H1 (cell line): ENCODE measurements around the gene FHL1.

Source experiments
- BRCA1 ChIP-seq: IDR thresholded peaks from 2 replicates; pipeline ENCODE4 v1.6.1; 2012; ENCODE audit warnings: low read depth, low read length, improper control_type of control experiment
- CREB1 ChIP-seq: IDR thresholded peaks from 2 replicates; pipeline ENCODE4 v1.6.1; 2012; ENCODE audit warnings: inconsistent platforms
- GTF2F1 ChIP-seq: IDR thresholded peaks from 2 replicates; pipeline ENCODE4 v1.6.1; 2012; ENCODE audit warnings: low read depth, low read length, improper control_type of control experiment, borderline replicate concordance
- JUND ChIP-seq: IDR thresholded peaks from 2 replicates; pipeline ENCODE4 v1.6.1; 2011; ENCODE audit warnings: mild to moderate bottlenecking, improper control_type of control experiment, low read length
- KDM5A ChIP-seq: fragments of 200-600 bp; IDR thresholded peaks from 2 replicates; pipeline ENCODE4 v1.7.1; 2012; ENCODE audit warnings: mild to moderate bottlenecking, low read length, inconsistent platforms, mixed read lengths
- POLR2A ChIP-seq, 2 experiments: IDR thresholded peaks; 1 replicate in 1 of 2; 2 replicates in 1 of 2; pipeline ENCODE4 v1.6.1; 2011; ENCODE audit warnings: low read depth in 2 of 2, low read length in 2 of 2, mild to moderate bottlenecking in 2 of 2; ENCODE audit errors: control extremely low read depth in 1 of 2
- YY1 ChIP-seq: IDR thresholded peaks from 2 replicates; pipeline ENCODE4 v1.6.1; 2011; ENCODE audit warnings: low read depth, mild to moderate bottlenecking, low read length
- TF ChIP-seq, protein P1 (sequence below), 3 experiments: IDR thresholded peaks; 1 replicate in 2 of 3; 2 replicates in 1 of 3; pipeline versions ENCODE4 v1.5.1 to v1.6.1; 2011; ENCODE audit warnings: low read length in 3 of 3, mild to moderate bottlenecking in 3 of 3, inconsistent platforms in 2 of 3, low read depth in 1 of 3, moderate library complexity in 1 of 3; ENCODE audit not compliant: insufficient read depth in 1 of 3; ENCODE audit errors: control extremely low read depth in 1 of 3

DNA sequence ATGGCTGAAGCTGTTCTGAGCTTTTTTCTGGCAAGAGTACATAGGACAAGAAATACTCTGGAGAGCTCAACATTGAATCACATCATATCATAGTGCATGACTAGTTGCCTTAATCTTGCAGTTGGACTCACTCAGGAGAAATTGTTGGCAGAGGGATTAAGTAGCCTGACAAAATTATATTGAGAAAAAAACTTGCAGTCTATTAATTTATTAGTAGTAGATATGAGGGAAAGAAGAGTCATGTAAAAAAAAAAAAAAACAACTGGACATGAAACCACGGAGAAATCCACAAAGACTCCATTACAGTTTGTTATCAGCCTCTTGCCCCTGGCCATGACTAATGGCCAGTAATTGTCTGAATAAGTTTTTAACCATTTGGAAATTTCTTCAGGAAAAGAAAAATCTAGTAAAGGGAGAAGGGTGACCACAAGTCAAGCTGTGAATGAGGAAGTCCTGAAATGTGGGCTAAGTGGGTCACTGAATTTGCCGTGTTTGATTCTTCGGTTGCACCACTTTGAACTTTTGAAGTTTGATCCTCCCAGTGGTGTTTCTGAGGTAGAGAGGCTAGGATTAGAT lies 45.6 kb downstream of the FHL1 start:
- TF ChIP-seq GTF2F1 (no peak), JUND (no peak), POLR2A (IDR thresholded peaks at IDR 0.05; ENCODE audit: control extremely low read depth in 1 of 2, low read depth in 2 of 2, low read length in 2 of 2) (no peak), BRCA1 (no peak), CREB1 (no peak), KDM5A (no peak), YY1 (no peak)
- TF ChIP-seq, protein P1, sequence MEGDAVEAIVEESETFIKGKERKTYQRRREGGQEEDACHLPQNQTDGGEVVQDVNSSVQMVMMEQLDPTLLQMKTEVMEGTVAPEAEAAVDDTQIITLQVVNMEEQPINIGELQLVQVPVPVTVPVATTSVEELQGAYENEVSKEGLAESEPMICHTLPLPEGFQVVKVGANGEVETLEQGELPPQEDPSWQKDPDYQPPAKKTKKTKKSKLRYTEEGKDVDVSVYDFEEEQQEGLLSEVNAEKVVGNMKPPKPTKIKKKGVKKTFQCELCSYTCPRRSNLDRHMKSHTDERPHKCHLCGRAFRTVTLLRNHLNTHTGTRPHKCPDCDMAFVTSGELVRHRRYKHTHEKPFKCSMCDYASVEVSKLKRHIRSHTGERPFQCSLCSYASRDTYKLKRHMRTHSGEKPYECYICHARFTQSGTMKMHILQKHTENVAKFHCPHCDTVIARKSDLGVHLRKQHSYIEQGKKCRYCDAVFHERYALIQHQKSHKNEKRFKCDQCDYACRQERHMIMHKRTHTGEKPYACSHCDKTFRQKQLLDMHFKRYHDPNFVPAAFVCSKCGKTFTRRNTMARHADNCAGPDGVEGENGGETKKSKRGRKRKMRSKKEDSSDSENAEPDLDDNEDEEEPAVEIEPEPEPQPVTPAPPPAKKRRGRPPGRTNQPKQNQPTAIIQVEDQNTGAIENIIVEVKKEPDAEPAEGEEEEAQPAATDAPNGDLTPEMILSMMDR (IDR thresholded peaks at IDR 0.05; ENCODE audit: control extremely low read depth in 1 of 3, insufficient read depth in 1 of 3, low read depth in 1 of 3, low read length in 3 of 3): no peak
